ENCODE data around the gene SHE. TPM values are rescaled to one million over a fixed set of nuclear protein-coding genes. Genes with fewer than 3 reads are reported as not detected.

The SHE gene
- total RNA-seq, 1 experiment from 2014 or later = not detected

GRCh38 chr1:154446789-154447188 lies 55.4 kb downstream of the SHE start:
- DNase-seq (ENCODE audit: low read depth) = no peak

GRCh38 chr1:154446292-154446691 lies 55.9 kb downstream of the SHE start:
- DNase-seq (ENCODE audit: low read depth) = peak; percentile 53

GRCh38 chr1:154445040-154445472 lies 57.2 kb downstream of the SHE start:
- DNase-seq (ENCODE audit: low read depth) = peak; percentile 53

GRCh38 chr1:154443274-154444013 lies 58.8 kb downstream of the SHE start:
- no peak for DNase-seq (ENCODE audit: low read depth)

- no peak for DNase-seq (ENCODE audit: low read depth)
Observed at GRCh38 chr1:154442006-154442740, 60.0 kb downstream of the SHE start.

GRCh38 chr1:154441241-154441888 lies 60.8 kb downstream of the SHE start:
- no peak for DNase-seq (ENCODE audit: low read depth)

GRCh38 chr1:154440036-154440804 lies 62.0 kb downstream of the SHE start:
- DNase-seq (ENCODE audit: low read depth) = no peak

- DNase-seq (ENCODE audit: low read depth) = no peak
Observed at GRCh38 chr1:154436433-154436832, 65.8 kb downstream of the SHE start.

- DNase-seq (ENCODE audit: low read depth) = no peak
Observed at GRCh38 chr1:154435599-154436200, 66.5 kb downstream of the SHE start.

- DNase-seq (ENCODE audit: low read depth) = no peak
Observed at GRCh38 chr1:154434346-154435085, 67.7 kb downstream of the SHE start.

- DNase-seq (ENCODE audit: low read depth) = no peak
Observed at GRCh38 chr1:154433161-154433764, 68.9 kb downstream of the SHE start.

GRCh38 chr1:154431586-154432373 lies 70.4 kb downstream of the SHE start:
- DNase-seq (ENCODE audit: low read depth) = peak; percentile 99

- DNase-seq (ENCODE audit: low read depth) = no peak
Observed at GRCh38 chr1:154430903-154431302, 71.3 kb downstream of the SHE start.

GRCh38 chr1:154429841-154430611 lies 72.2 kb downstream of the SHE start:
- DNase-seq (ENCODE audit: low read depth) = no peak
